ENCODE measurements around the gene GABBR1.
"Not testable (repeated sequence)": the region's sequence is repeated elsewhere in the genome, so short reads cannot be mapped to it uniquely, and the experiment has no call there.

GABBR1 gene

DNA sequence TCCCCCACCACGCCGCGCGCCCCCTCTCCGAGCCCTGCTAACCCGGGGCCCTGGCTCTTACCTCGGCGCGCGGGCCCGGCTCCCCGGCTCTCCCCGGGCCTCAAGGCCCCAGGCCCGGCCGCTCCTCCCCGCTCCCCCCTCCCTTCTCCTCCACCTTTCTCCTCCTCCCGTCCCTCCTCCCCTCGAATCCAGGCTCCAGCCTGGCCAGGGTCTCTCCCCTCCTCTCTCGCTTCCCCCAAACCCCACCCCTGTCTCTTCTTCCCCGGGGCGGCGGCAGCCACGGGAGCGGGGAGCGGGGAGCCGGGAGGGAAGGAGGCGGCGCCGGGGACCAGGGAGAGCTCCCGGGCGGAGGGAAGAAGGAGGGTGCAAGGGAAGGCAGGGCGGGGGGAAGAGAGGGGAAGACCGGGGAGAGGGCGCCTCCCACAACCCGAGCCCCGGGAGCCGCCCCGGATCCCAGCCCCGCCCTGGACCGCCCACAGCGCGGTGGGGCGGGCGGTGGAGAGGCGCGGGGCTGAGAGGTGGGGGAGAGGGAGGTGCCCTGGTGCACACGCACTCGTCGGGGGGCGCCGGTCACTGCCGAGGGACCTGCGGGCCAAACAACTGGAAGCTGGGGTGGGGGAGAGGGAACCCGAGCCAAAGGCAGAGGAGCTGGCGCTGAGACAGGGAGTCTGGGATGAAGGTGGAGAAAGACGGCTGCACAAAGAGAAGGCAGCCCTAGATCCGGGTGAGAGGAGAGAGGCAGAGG, at the start of gene GABBR1:
Gene GABBR1 (minus strand): TSS at position 395 of the 745 bp plus-strand sequence. CDS start 798 bp downstream, outside the sequence.
- DNase-seq (ENCODE audit: low read depth in 1 of 2, low spot score in 1 of 2), result peak; percentile 95 to 96
- in situ Hi-C loops (cut with HindIII; ENCODE audit: low pct_unique_long_range_greater_than_20kb, low sequenced_read_pairs), result no loop called here
- no peak for TF ChIP-seq JUND (IDR thresholded peaks at IDR 0.05; ENCODE audit: low read depth)

- TF ChIP-seq JUND (IDR thresholded peaks at IDR 0.05; ENCODE audit: low read depth), result no peak
- DNase-seq (ENCODE audit: low read depth in 1 of 2, low spot score in 1 of 2), result no peak
- in situ Hi-C loops (cut with HindIII; ENCODE audit: low pct_unique_long_range_greater_than_20kb, low sequenced_read_pairs), result no loop called here
These were observed 48.8 kb upstream of the GABBR1 start for GRCh38 chr6:29681811-29682210.

DNA sequence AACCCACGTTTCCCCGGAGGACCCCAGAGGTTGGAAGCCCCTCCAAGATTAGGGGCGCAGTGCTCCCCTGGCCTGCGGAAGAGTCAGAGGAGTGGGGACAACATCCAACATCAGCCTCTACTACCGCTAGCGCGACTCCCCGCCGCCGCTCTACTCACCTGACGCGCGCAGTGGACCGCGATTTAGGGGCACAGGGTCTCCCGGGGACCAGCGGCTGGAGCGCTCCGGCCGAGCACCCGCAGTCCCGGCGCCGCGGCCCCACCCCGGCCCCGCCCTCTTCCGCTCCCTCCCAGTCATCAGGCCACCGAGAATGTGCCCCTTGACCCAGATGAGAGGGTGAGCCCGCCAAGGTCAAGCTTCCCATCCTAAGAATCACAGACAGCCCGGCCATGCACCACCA, 47.9 kb upstream of the GABBR1 start, which contains the start of gene ZFP57:
Gene ZFP57 (minus strand): TSS at position 249 of the 400 bp plus-strand sequence. CDS start 4,149 bp downstream, outside the sequence.
- in situ Hi-C loops (cut with HindIII; ENCODE audit: low pct_unique_long_range_greater_than_20kb, low sequenced_read_pairs), result no loop called here
- no peak for TF ChIP-seq JUND (IDR thresholded peaks at IDR 0.05; ENCODE audit: low read depth)
- DNase-seq (ENCODE audit: low read depth in 1 of 2, low spot score in 1 of 2), result no peak

- DNase-seq (ENCODE audit: low read depth in 1 of 2, low spot score in 1 of 2), result no peak
- in situ Hi-C loops (cut with HindIII; ENCODE audit: low pct_unique_long_range_greater_than_20kb, low sequenced_read_pairs), result no loop called here
- no peak for TF ChIP-seq JUND (IDR thresholded peaks at IDR 0.05; ENCODE audit: low read depth)
These were observed 47.4 kb upstream of the GABBR1 start for GRCh38 chr6:29680416-29680815.

GRCh38 chr6:29679962-29680361, 47.0 kb upstream of the GABBR1 start:
- no peak for DNase-seq (ENCODE audit: low read depth in 1 of 2, low spot score in 1 of 2)
- in situ Hi-C loops (cut with HindIII; ENCODE audit: low pct_unique_long_range_greater_than_20kb, low sequenced_read_pairs), result no loop called here
- TF ChIP-seq JUND (IDR thresholded peaks at IDR 0.05; ENCODE audit: low read depth), result no peak

DNA sequence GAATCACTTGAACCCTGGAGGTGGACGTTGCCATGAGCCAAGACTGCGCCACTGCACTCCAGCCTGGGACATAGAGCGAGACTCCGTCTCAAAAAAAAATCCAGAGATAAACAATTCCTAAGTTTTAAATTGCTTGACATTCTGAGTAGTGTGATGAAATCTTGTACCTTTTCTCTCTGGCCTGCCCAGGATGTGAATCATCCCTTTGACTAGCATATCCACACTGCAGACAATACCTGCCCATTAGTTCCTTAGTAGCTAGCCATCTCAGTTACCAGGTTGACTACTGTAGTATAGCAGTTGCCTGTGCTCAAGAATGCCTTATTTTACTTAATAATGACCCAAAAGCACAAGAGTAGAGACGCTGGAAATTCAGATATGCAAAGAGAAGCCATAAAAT, 45.1 kb upstream of the GABBR1 start:
- no peak for TF ChIP-seq JUND (IDR thresholded peaks at IDR 0.05; ENCODE audit: low read depth)
- in situ Hi-C loops (cut with HindIII; ENCODE audit: low pct_unique_long_range_greater_than_20kb, low sequenced_read_pairs), result no loop called here
- DNase-seq (ENCODE audit: low read depth in 1 of 2, low spot score in 1 of 2), result no peak

GRCh38 chr6:29676981-29677601, 44.1 kb upstream of the GABBR1 start:
- TF ChIP-seq JUND (IDR thresholded peaks at IDR 0.05; ENCODE audit: low read depth), result no peak
- no peak for DNase-seq (ENCODE audit: low read depth in 1 of 2, low spot score in 1 of 2)
- in situ Hi-C loops (cut with HindIII; ENCODE audit: low pct_unique_long_range_greater_than_20kb, low sequenced_read_pairs), result no loop called here

DNA sequence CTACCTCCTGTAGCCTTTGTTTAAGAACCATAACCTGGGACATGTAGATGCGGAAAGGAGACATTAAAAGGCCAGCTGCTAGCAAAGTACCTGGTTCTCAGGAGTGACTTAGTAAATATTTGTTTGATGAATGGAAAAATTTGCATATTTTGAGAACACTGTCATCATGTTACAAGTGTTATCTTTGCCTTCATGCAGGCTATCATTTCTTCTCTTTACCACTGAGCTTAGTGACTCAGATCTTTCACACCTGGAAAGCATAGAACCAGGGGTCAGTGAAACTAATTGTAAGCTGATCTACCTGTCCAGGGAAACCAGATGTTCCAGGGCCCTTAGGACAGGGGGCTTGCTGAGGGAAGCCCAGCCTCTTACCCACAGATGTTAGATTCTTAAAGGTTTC, 42.6 kb upstream of the GABBR1 start:
- no peak for TF ChIP-seq JUND (IDR thresholded peaks at IDR 0.05; ENCODE audit: low read depth)
- in situ Hi-C loops (cut with HindIII; ENCODE audit: low pct_unique_long_range_greater_than_20kb, low sequenced_read_pairs), result no loop called here

GRCh38 chr6:29674008-29674407, 41.0 kb upstream of the GABBR1 start:
- TF ChIP-seq JUND (IDR thresholded peaks at IDR 0.05; ENCODE audit: low read depth), result no peak
- in situ Hi-C loops (cut with HindIII; ENCODE audit: low pct_unique_long_range_greater_than_20kb, low sequenced_read_pairs), result no loop called here
- DNase-seq (ENCODE audit: low read depth in 1 of 2, low spot score in 1 of 2), result no peak

More for the DNA sequence above, 42.6 kb upstream of the GABBR1 start:
- no peak for DNase-seq (ENCODE audit: low read depth in 1 of 2, low spot score in 1 of 2)

DNA sequence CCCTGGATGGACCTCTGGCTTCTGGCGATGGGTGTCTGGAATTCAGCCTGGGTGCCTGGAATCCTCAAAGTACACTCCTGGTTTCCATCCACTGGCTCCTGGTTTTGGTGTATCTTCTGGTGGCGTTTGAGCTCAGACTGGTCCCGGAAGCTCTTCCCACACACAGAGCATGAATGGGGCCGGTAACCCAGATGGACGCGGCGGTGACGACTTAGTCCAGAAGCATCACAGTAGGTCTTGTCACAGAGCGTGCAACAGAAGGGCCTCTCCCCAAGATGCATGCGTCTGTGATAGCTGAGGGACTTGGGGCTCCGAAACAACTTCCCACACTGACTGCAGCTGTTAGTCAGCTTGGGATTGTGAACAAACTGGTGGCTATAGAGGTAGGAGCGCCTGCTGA, 40.2 kb upstream of the GABBR1 start:
- DNase-seq (ENCODE audit: low read depth in 1 of 2, low spot score in 1 of 2), result no peak
- no peak for TF ChIP-seq JUND (IDR thresholded peaks at IDR 0.05; ENCODE audit: low read depth)
- in situ Hi-C loops (cut with HindIII; ENCODE audit: low pct_unique_long_range_greater_than_20kb, low sequenced_read_pairs), result no loop called here

DNA sequence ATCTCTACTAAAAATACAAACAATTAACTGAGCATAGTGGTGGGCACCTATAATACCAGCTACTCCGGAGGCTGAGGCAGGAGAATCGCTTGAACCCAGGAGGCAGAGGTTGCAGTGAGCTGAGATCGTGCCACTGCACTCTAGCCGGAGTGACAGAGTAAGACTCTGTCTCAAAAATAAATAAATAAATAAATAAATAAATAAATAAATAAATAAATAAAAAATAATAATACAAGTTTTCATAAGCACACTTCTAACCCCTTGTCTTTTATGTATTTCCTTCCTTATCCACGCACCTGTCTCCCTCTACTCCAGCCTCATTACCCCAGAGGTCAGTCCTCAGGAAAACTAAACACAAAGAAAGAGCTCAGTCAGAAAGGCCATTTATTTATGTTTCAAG, 39.1 kb upstream of the GABBR1 start:
- in situ Hi-C loops (cut with HindIII; ENCODE audit: low pct_unique_long_range_greater_than_20kb, low sequenced_read_pairs), result not testable (repeated sequence)

DNA sequence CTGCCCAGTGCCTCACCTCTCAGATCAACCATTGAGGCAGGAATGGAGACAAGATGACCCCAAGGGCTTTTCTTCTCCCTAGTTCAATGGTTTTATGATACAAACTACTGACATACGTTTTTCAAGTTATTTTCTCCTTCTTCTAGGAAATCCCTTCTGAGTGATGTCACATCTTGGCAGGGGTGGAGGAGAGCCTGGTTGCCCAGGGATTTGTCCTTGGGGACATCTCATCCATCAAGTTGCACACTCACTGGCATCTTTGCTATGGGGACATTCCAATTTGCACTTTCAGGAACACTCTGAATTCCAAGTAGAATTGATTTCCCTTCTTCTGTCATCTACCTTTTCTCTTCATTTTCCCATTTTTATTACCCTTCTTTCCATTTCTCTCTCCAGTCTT, 38.0 kb upstream of the GABBR1 start:
- DNase-seq (ENCODE audit: low read depth in 1 of 2, low spot score in 1 of 2), result no peak
- no peak for TF ChIP-seq JUND (IDR thresholded peaks at IDR 0.05; ENCODE audit: low read depth)
- in situ Hi-C loops (cut with HindIII; ENCODE audit: low pct_unique_long_range_greater_than_20kb, low sequenced_read_pairs), result no loop called here

More for the DNA sequence above, 39.1 kb upstream of the GABBR1 start:
- DNase-seq (ENCODE audit: low read depth in 1 of 2, low spot score in 1 of 2), result not testable (repeated sequence)

DNA sequence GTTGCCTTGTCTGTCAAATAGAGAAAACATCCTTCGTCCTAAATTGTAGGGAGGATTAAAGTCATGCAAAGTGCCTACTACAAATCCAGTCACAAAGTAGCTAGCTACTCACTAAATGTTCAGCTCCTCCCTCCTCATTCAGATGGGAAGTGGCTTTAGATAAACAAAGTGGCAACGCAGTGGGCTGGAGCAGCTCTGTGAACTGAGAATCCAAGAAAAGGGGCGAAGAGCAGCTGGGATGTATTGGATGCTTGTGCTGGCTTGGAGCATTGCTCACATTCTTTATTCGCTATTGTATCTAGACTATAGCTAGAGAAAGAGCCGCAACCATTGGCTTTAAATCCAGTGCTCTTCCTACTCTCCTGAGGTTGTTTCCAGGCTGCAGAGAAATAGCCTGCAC, 34.2 kb upstream of the GABBR1 start:
- in situ Hi-C loops (cut with HindIII; ENCODE audit: low pct_unique_long_range_greater_than_20kb, low sequenced_read_pairs), result no loop called here
- TF ChIP-seq JUND (IDR thresholded peaks at IDR 0.05; ENCODE audit: low read depth), result no peak
- DNase-seq (ENCODE audit: low read depth in 1 of 2, low spot score in 1 of 2), result no peak

Measured in T47D (cell line).